Measurements from ENCODE around the gene ALK. TPM values are rescaled to one million over a fixed set of nuclear protein-coding genes. Genes with fewer than 3 reads are reported as not detected.

Gene ALK
- polyA plus RNA-seq, 2 of the 4 experiments (the other 2 are of a cell fraction), result not detected

- no peak overlapping the region for H3K4me2 ChIP-seq
- no peak overlapping the region for H3K4me3 ChIP-seq
- ChIA-PET CTCF (interaction anchor here (0.6 to 2.3 kb wide), 18 partner anchors 10 to 835 kb away, joined by 3 to 12 read pairs (median 4); no protein-coding TSS in a partner anchor), POLR2A (no interaction called here)
- no peaks in the 10 kb centered on the region for H3K4me1 ChIP-seq
- H3K9me3 ChIP-seq, result no peaks in the 10 kb centered on the region
- DNase-seq (ENCODE audit: low read depth in 1 of 2, low spot score in 1 of 2), result peak; percentile 65 to 84
- H3K27ac ChIP-seq, result no peak overlapping the region
- WGBS (ENCODE audit: missing lambda C conversion rate), result 6% methylated on average over 7 of the region's 7 CpGs
- peak; percentile 82 for FAIRE-seq
- peak; percentile 80 to 92 for ATAC-seq
- TF ChIP-seq HDAC2 (IDR thresholded peaks at IDR 0.05), result no peak
- peak; percentile 70 for TF ChIP-seq SMC3 (IDR thresholded peaks at IDR 0.05)
- TF ChIP-seq RAD21 (conservative IDR thresholded peaks at IDR 0.05 in 1 of 2, IDR thresholded peaks at IDR 0.05 in 1 of 2), result peak; percentile 63 to 74
- peak; percentile 64 for TF ChIP-seq CTCF (IDR thresholded peaks at IDR 0.05)
Measured at GRCh38 chr2:29238497-29238896, 682.9 kb downstream of the ALK start.

- Histone ChIP-seq H3K4me1 (no peaks in the 10 kb centered on the region), H3K4me3 (no peak overlapping the region), H3K4me2 (no peak overlapping the region), H3K9me3 (no peaks in the 10 kb centered on the region), H3K27ac (no peak overlapping the region)
- ATAC-seq (no peak), DNase-seq (ENCODE audit: low read depth in 1 of 2, low spot score in 1 of 2) (no peak), FAIRE-seq (no peak)
- POLR2A ChIA-PET, result no interaction called here
- CTCF ChIA-PET, result interaction anchor here (1.5 to 1.6 kb wide), 2 partner anchors 11 to 836 kb away, joined by 4 to 6 read pairs; no protein-coding TSS in a partner anchor
- TF ChIP-seq ZC3H11A (IDR thresholded peaks at IDR 0.05) (no peak), RCOR1 (IDR thresholded peaks at IDR 0.05; ENCODE audit: low read depth, low read length) (no peak), CHD4 (IDR thresholded peaks at IDR 0.05; ENCODE audit: borderline replicate concordance) (no peak), EP300 (IDR thresholded peaks at IDR 0.05) (no peak), HDAC2 (IDR thresholded peaks at IDR 0.05) (no peak)
- 26% methylated on average over 6 of the region's 6 CpGs for WGBS (ENCODE audit: missing lambda C conversion rate)
Measured at GRCh38 chr2:29236074-29236473, 685.3 kb downstream of the ALK start.

GRCh38 chr2:29235411-29235810, 686.0 kb downstream of the ALK start:
- no peak for DNase-seq (ENCODE audit: low read depth in 1 of 2, low spot score in 1 of 2)
- POLR2A ChIA-PET, result no interaction called here
- no peak for ATAC-seq
- FAIRE-seq, result no peak
- CTCF ChIA-PET, result interaction anchor here (0.6 to 1.6 kb wide), 4 partner anchors 10 to 837 kb away, joined by 3 to 6 read pairs (median 4); no protein-coding TSS in a partner anchor
- WGBS (ENCODE audit: missing lambda C conversion rate), result 19% methylated on average over 3 of the region's 3 CpGs
- Histone ChIP-seq H3K4me2 (no peak overlapping the region), H3K27ac (no peak overlapping the region), H3K4me1 (no peaks in the 10 kb centered on the region), H3K4me3 (no peak overlapping the region), H3K9me3 (no peaks in the 10 kb centered on the region)
- no peak for TF ChIP-seq ESRRA (IDR thresholded peaks at IDR 0.05; ENCODE audit: borderline replicate concordance, low read length)
- TF ChIP-seq USF2 (IDR thresholded peaks at IDR 0.05), result no peak
- no peak for TF ChIP-seq TFCP2L1 (CRISPR knock-in tag; IDR thresholded peaks at IDR 0.05)
- no peak for TF ChIP-seq HOXA7 (CRISPR knock-in tag; IDR thresholded peaks at IDR 0.05)
- no peak for TF ChIP-seq RAD21 (conservative IDR thresholded peaks at IDR 0.05 in 1 of 2, IDR thresholded peaks at IDR 0.05 in 1 of 2)
- no peak for TF ChIP-seq CBX2 (IDR thresholded peaks at IDR 0.05; ENCODE audit: borderline replicate concordance, low read depth)
- no peak for TF ChIP-seq BCL3 (IDR thresholded peaks at IDR 0.05)
- TF ChIP-seq PBX3 (IDR thresholded peaks at IDR 0.05), result no peak
- TF ChIP-seq POLR2AphosphoS2 (conservative IDR thresholded peaks at IDR 0.05; ENCODE audit: low read length), result no peak
- TF ChIP-seq FOSL2 (IDR thresholded peaks at IDR 0.05), result no peak
- TF ChIP-seq FOSL2 (CRISPR knock-in tag; IDR thresholded peaks at IDR 0.05), result no peak
- TF ChIP-seq FOXS1 (CRISPR knock-in tag; IDR thresholded peaks at IDR 0.05), result no peak
- no peak for TF ChIP-seq E2F6 (IDR thresholded peaks at IDR 0.05; ENCODE audit: borderline replicate concordance, low read depth)
- TF ChIP-seq KDM5A (IDR thresholded peaks at IDR 0.05), result no peak
- TF ChIP-seq REST (IDR thresholded peaks at IDR 0.05), result no peak
- TF ChIP-seq ZSCAN20 (CRISPR knock-in tag; IDR thresholded peaks at IDR 0.05), result no peak

All from A549 (cell line).